ENCODE measurements around the gene PNKP. TPM values are rescaled to one million over a fixed set of nuclear protein-coding genes. Genes with fewer than 3 reads are reported as not detected.
A peak's percentile ranks its signal among the peaks of the same experiment; 100 is the strongest.

PNKP gene
- total and polyA plus RNA-seq, 9 of the 15 experiments (the other 6 are each of a cell fraction or from before 2014, with no cell fraction given): 2.8 to 85.4 (median 25.3) TPM

DNA sequence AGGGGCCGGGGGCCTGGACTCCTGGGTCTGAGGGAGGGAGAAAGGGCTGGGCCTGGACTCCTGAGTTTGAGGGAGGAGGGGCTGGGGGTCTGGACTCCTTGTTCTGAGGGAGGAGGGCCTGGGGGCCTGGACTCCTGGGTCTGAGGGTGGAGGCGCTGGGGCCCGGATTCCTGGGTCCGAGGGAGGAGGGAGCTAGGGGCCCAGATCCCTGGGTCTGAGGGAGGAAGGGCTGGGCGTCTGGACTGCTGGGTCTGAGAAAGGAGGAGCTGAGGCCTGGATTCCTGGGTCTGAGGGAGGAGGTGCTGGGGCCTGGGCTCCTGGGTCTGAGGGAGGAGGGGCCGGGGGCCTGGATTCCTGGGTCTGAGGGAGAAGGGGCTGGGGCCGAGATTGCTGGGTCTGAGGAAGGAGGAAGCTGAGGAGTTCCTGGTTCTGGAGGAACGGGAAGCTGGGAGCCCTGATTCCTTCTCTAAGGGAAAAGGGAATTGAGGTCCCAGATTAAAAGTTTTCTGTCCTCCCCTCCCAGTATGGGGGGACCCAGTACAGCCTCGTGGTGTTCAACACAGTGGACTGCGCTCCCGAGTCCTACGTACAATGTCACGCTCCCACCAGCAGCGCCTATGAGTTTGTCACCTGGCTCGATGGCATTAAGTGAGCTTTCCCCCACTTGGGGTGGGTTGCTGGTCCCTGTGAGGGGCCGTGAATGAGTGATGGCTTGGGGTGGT, 48.6 kb downstream of the PNKP start (continued):
- TF ChIP-seq, protein P1, sequence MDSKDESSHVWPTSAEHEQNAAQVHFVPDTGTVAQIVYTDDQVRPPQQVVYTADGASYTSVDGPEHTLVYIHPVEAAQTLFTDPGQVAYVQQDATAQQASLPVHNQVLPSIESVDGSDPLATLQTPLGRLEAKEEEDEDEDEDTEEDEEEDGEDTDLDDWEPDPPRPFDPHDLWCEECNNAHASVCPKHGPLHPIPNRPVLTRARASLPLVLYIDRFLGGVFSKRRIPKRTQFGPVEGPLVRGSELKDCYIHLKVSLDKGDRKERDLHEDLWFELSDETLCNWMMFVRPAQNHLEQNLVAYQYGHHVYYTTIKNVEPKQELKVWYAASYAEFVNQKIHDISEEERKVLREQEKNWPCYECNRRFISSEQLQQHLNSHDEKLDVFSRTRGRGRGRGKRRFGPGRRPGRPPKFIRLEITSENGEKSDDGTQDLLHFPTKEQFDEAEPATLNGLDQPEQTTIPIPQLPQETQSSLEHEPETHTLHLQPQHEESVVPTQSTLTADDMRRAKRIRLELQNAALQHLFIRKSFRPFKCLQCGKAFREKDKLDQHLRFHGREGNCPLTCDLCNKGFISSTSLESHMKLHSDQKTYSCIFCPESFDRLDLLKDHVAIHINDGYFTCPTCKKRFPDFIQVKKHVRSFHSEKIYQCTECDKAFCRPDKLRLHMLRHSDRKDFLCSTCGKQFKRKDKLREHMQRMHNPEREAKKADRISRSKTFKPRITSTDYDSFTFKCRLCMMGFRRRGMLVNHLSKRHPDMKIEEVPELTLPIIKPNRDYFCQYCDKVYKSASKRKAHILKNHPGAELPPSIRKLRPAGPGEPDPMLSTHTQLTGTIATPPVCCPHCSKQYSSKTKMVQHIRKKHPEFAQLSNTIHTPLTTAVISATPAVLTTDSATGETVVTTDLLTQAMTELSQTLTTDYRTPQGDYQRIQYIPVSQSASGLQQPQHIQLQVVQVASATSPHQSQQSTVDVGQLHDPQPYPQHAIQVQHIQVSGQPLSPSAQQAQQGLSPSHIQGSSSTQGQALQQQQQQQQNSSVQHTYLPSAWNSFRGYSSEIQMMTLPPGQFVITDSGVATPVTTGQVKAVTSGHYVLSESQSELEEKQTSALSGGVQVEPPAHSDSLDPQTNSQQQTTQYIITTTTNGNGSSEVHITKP (IDR thresholded peaks at IDR 0.05; ENCODE audit: partially characterized antibody): peak; percentile 59
- TF ChIP-seq YBX1 (IDR thresholded peaks at IDR 0.05): no peak
- TF ChIP-seq, protein P2, sequence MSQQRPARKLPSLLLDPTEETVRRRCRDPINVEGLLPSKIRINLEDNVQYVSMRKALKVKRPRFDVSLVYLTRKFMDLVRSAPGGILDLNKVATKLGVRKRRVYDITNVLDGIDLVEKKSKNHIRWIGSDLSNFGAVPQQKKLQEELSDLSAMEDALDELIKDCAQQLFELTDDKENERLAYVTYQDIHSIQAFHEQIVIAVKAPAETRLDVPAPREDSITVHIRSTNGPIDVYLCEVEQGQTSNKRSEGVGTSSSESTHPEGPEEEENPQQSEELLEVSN (IDR thresholded peaks at IDR 0.05; ENCODE audit: borderline replicate concordance in 1 of 2, extremely low read depth in 1 of 2, insufficient read depth in 1 of 2, insufficient read length in 1 of 2, low read depth in 1 of 2, low read length in 1 of 2, poor library complexity in 1 of 2, severe bottlenecking in 1 of 2): peak in 1 of 2 experiments; percentile 50
- TF ChIP-seq TAL1 (IDR thresholded peaks at IDR 0.05): no peak
- TF ChIP-seq HNRNPH1 (optimal IDR thresholded peaks at IDR 0.05; ENCODE audit: low read depth, low read length): no peak
- no peak for TF ChIP-seq FOXK2 (conservative IDR thresholded peaks at IDR 0.05 in 1 of 2, IDR thresholded peaks at IDR 0.05 in 1 of 2; ENCODE audit: low read depth in 2 of 2)
- TF ChIP-seq HSF4 (CRISPR knock-in tag; IDR thresholded peaks at IDR 0.05; ENCODE audit: borderline replicate concordance): no peak
- no peak for TF ChIP-seq KLF10 (CRISPR knock-in tag; IDR thresholded peaks at IDR 0.05)
- TF ChIP-seq, protein P3, sequence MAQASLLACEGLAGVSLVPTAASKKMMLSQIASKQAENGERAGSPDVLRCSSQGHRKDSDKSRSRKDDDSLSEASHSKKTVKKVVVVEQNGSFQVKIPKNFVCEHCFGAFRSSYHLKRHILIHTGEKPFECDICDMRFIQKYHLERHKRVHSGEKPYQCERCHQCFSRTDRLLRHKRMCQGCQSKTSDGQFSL (CRISPR knock-in tag; IDR thresholded peaks at IDR 0.05): no peak
- TF ChIP-seq, protein P3 (tag; IDR thresholded peaks at IDR 0.05): no peak
- no peak for TF ChIP-seq POLR2AphosphoS2 (IDR thresholded peaks at IDR 0.05; ENCODE audit: low read length)
- no peak for TF ChIP-seq CC2D1A (IDR thresholded peaks at IDR 0.05)
- no peak for TF ChIP-seq TRIM28 (IDR thresholded peaks at IDR 0.05)
- no peak for TF ChIP-seq ZNF197 (CRISPR knock-in tag; IDR thresholded peaks at IDR 0.05; ENCODE audit: low read depth)
- TF ChIP-seq ZFP36 (IDR thresholded peaks at IDR 0.05; ENCODE audit: low read depth, low read length, partially characterized antibody): peak; percentile 59
- TF ChIP-seq HIVEP1 (CRISPR knock-in tag; IDR thresholded peaks at IDR 0.05): no peak
- TF ChIP-seq TEAD4 (IDR thresholded peaks at IDR 0.05; ENCODE audit: low read length): 0 out of 2 replicates have a peak, but pooled peaks have one; percentile 8
- TF ChIP-seq TEAD4 (CRISPR knock-in tag; IDR thresholded peaks at IDR 0.05; ENCODE audit: borderline replicate concordance): no peak
- TF ChIP-seq, protein P4, sequence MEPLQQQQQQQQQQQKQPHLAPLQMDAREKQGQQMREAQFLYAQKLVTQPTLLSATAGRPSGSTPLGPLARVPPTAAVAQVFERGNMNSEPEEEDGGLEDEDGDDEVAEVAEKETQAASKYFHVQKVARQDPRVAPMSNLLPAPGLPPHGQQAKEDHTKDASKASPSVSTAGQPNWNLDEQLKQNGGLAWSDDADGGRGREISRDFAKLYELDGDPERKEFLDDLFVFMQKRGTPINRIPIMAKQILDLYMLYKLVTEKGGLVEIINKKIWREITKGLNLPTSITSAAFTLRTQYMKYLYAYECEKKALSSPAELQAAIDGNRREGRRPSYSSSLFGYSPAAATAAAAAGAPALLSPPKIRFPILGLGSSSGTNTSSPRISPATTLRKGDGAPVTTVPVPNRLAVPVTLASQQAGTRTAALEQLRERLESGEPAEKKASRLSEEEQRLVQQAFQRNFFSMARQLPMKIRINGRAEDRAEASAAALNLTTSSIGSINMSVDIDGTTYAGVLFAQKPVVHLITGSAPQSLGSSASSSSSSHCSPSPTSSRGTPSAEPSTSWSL (CRISPR knock-in tag; IDR thresholded peaks at IDR 0.05; ENCODE audit: borderline replicate concordance): no peak
- TF ChIP-seq DIDO1 (tag; IDR thresholded peaks at IDR 0.05; ENCODE audit: low read depth): no peak
- TF ChIP-seq ARID1B (IDR thresholded peaks at IDR 0.05): no peak
